CD4-positive, CD25-positive, alpha-beta regulatory T cell (primary cell): ENCODE results near the gene MTHFD2. TPM values are rescaled to one million over a fixed set of nuclear protein-coding genes. Genes with fewer than 3 reads are reported as not detected.
"Not testable (repeated sequence)": the region's sequence is repeated elsewhere in the genome, so short reads cannot be mapped to it uniquely, and the experiment has no call there.

Source experiments
- ATAC-seq, 2 donors: fragments of 150-1000 bp; cut with Tn5 transposase; one replicate each; pipeline ENCODE4 v1.10.0; 2021; ENCODE audit warnings: low read depth in 2 of 2, moderate number of reproducible peaks in 2 of 2, moderate library complexity in 1 of 2
- DNase-seq, 3 donors: peaks; one replicate each; pipeline versions ENCODE4 v3.0.0 to v3.0.0-alpha.2; 2012 to 2022; ENCODE audit warnings: mixed read lengths in 1 of 3
- H3K27ac ChIP-seq: one replicate; pipeline ENCODE4 v1.7.0; 2013; ENCODE audit warnings: mild to moderate bottlenecking, low read length; ENCODE audit not compliant: insufficient read depth, poor library complexity, severe bottlenecking
- H3K27me3 ChIP-seq: one replicate; pipeline ENCODE4 v1.7.0; 2013; ENCODE audit warnings: low read length; ENCODE audit not compliant: control insufficient read depth, insufficient read depth
- H3K36me3 ChIP-seq: one replicate; pipeline ENCODE4 v1.7.0; 2013; ENCODE audit warnings: mild to moderate bottlenecking, low read length, moderate library complexity; ENCODE audit not compliant: control insufficient read depth, insufficient read depth
- H3K4me1 ChIP-seq: 2 replicates; pipeline ENCODE4 v1.7.0; 2013; ENCODE audit warnings: mild to moderate bottlenecking, low read length; ENCODE audit not compliant: insufficient read depth, control insufficient read depth, poor library complexity, severe bottlenecking
- H3K4me3 ChIP-seq: one replicate; pipeline ENCODE4 v1.7.0; 2013; ENCODE audit warnings: low read depth, mild to moderate bottlenecking, low read length, moderate library complexity
- H3K9me3 ChIP-seq, 2 experiments: 1 replicate in 1 of 2; 2 replicates in 1 of 2; pipeline ENCODE4 v1.7.0; 2013; ENCODE audit warnings: low read length in 2 of 2, mild to moderate bottlenecking in 1 of 2, moderate library complexity in 1 of 2; ENCODE audit not compliant: control insufficient read depth in 2 of 2
- H3K27ac Mint-ChIP-seq, 3 donors: one replicate each; pipeline ENCODE4 v1.8.0; 2020 to 2022; ENCODE audit warnings: mild to moderate bottlenecking in 3 of 3, mixed read lengths in 3 of 3, moderate library complexity in 2 of 3
- H3K27me3 Mint-ChIP-seq: one replicate; pipeline ENCODE4 v1.8.0; 2022; ENCODE audit warnings: mild to moderate bottlenecking, mixed read lengths
- H3K36me3 Mint-ChIP-seq: one replicate; pipeline ENCODE4 v1.8.0; 2020; ENCODE audit warnings: mixed read lengths
- H3K4me1 Mint-ChIP-seq, 4 donors: one replicate each; pipeline ENCODE4 v1.8.0; 2020 to 2022; ENCODE audit warnings: mixed read lengths in 4 of 4, mild to moderate bottlenecking in 1 of 4
- H3K4me3 Mint-ChIP-seq, 4 donors: one replicate each; pipeline ENCODE4 v1.8.0; 2020 to 2022; ENCODE audit warnings: mild to moderate bottlenecking in 4 of 4, mixed read lengths in 4 of 4, moderate library complexity in 3 of 4
- H3K9me3 Mint-ChIP-seq, 7 donors: one replicate each; pipeline ENCODE4 v1.8.0; 2020 to 2022; ENCODE audit warnings: mixed read lengths in 7 of 7, mild to moderate bottlenecking in 3 of 7, moderate library complexity in 2 of 7
- polyA plus RNA-seq, 4 donors: library from polyadenylated mRNA; unstranded; fragments of 300-500 nt; fragmentation: Illumina TruSeq; gene quantifications; one replicate each; pipeline ENCODE4 v1.2.3, GENCODE V29; 2021
- total RNA-seq: library from RNA; stranded (reverse); gene quantifications from one replicate; pipeline ENCODE4 v1.2.3, GENCODE V29; 2022

Gene MTHFD2
- total and polyA plus RNA-seq, 5 donors from 2014 or later: 18.5 to 48.1 (median 28.0) TPM

- peaks cover 0 to 2% (median 0%) of the 10 kb centered on the region in 7 donors for H3K9me3 Mint-ChIP-seq
- H3K27ac Mint-ChIP-seq: peak overlapping the region in 1 of 3 donors; percentile 57
- H3K4me1 Mint-ChIP-seq: peaks cover 0 to 5% (median 1%) of the 10 kb centered on the region in 4 donors
- no peak for ATAC-seq
- no peak overlapping the region for H3K4me3 Mint-ChIP-seq
- Histone ChIP-seq H3K4me1 (no peaks in the 10 kb centered on the region), H3K4me3 (no peak overlapping the region), H3K36me3 (peaks cover 6% of the 10 kb centered on the region), H3K27ac (no peak overlapping the region), H3K27me3 (no peaks in the 10 kb centered on the region), H3K9me3 (no peaks in the 10 kb centered on the region)
- H3K36me3 Mint-ChIP-seq: peaks cover 6% of the 10 kb centered on the region
- DNase-seq: no peak
- no peaks in the 10 kb centered on the region for H3K27me3 Mint-ChIP-seq
Observed at GRCh38 chr2:74222300-74222650, 23.9 kb downstream of the MTHFD2 start.

- peaks cover 0 to 2% (median 0%) of the 10 kb centered on the region in 7 donors for H3K9me3 Mint-ChIP-seq
- peaks cover 16% of the 10 kb centered on the region for H3K36me3 Mint-ChIP-seq
- no peaks in the 10 kb centered on the region for H3K4me1 ChIP-seq
- no peak overlapping the region for H3K4me3 ChIP-seq
- ATAC-seq: no peak
- no peaks in the 10 kb centered on the region for H3K9me3 ChIP-seq
- no peaks in the 10 kb centered on the region for H3K36me3 ChIP-seq
- H3K4me3 Mint-ChIP-seq: no peak overlapping the region
- no peaks in the 10 kb centered on the region for H3K27me3 Mint-ChIP-seq
- no peak for DNase-seq
- H3K27me3 ChIP-seq: no peaks in the 10 kb centered on the region
- no peak overlapping the region for H3K27ac ChIP-seq
- H3K27ac Mint-ChIP-seq: peak overlapping the region in 1 of 3 donors; percentile 42
- H3K4me1 Mint-ChIP-seq: peaks cover 0 to 5% (median 2%) of the 10 kb centered on the region in 4 donors
Observed at GRCh38 chr2:74223941-74224770, 25.7 kb downstream of the MTHFD2 start.

- peaks cover 0 to 2% (median 0%) of the 10 kb centered on the region in 7 donors for H3K9me3 Mint-ChIP-seq
- H3K36me3 Mint-ChIP-seq: peaks cover 19% of the 10 kb centered on the region
- no peak for ATAC-seq
- no peaks in the 10 kb centered on the region for H3K27me3 Mint-ChIP-seq
- no peak overlapping the region for H3K4me3 Mint-ChIP-seq
- H3K27me3 ChIP-seq: no peaks in the 10 kb centered on the region
- DNase-seq: no peak
- no peaks in the 10 kb centered on the region for H3K36me3 ChIP-seq
- H3K4me1 Mint-ChIP-seq: peaks cover 0 to 2% (median under 1%) of the 10 kb centered on the region in 4 donors
- no peaks in the 10 kb centered on the region for H3K9me3 ChIP-seq
- no peaks in the 10 kb centered on the region for H3K4me1 ChIP-seq
- no peak overlapping the region for H3K27ac ChIP-seq
- H3K27ac Mint-ChIP-seq: peak overlapping the region in 1 of 3 donors; percentile 15
- no peak overlapping the region for H3K4me3 ChIP-seq
Observed at GRCh38 chr2:74225698-74226459, 27.5 kb downstream of the MTHFD2 start.

GRCh38 chr2:74226648-74227213 is 28.3 kb downstream of the MTHFD2 start:
- no peak overlapping the region for H3K4me3 Mint-ChIP-seq
- H3K4me1 Mint-ChIP-seq: peaks cover 0 to 2% (median under 1%) of the 10 kb centered on the region in 4 donors
- Histone ChIP-seq H3K36me3 (no peaks in the 10 kb centered on the region), H3K27me3 (no peaks in the 10 kb centered on the region), H3K4me1 (no peaks in the 10 kb centered on the region), H3K27ac (no peak overlapping the region), H3K9me3 (no peaks in the 10 kb centered on the region), H3K4me3 (no peak overlapping the region)
- no peak overlapping the region for H3K27ac Mint-ChIP-seq
- peaks cover 24% of the 10 kb centered on the region for H3K36me3 Mint-ChIP-seq
- no peaks in the 10 kb centered on the region for H3K27me3 Mint-ChIP-seq
- DNase-seq (no peak), ATAC-seq (no peak)
- H3K9me3 Mint-ChIP-seq: peaks cover 0 to 2% (median 0%) of the 10 kb centered on the region in 7 donors

GRCh38 chr2:74227646-74228045 is 29.2 kb downstream of the MTHFD2 start:
- Mint-ChIP-seq H3K27me3 (no peaks in the 10 kb centered on the region), H3K4me1 (peaks cover 0 to 2% (median under 1%) of the 10 kb centered on the region in 4 donors), H3K9me3 (peaks cover 0 to 2% (median 0%) of the 10 kb centered on the region in 7 donors), H3K4me3 (no peak overlapping the region), H3K36me3 (peaks cover 24% of the 10 kb centered on the region), H3K27ac (peak overlapping the region in 1 of 3 donors; percentile 5)
- Histone ChIP-seq H3K4me3 (no peak overlapping the region), H3K9me3 (no peaks in the 10 kb centered on the region), H3K36me3 (no peaks in the 10 kb centered on the region), H3K27me3 (no peaks in the 10 kb centered on the region), H3K27ac (no peak overlapping the region), H3K4me1 (no peaks in the 10 kb centered on the region)
- ATAC-seq (no peak), DNase-seq (no peak)

- Histone ChIP-seq H3K9me3 (no peaks in the 10 kb centered on the region), H3K4me1 (no peaks in the 10 kb centered on the region), H3K4me3 (no peak overlapping the region), H3K27me3 (no peaks in the 10 kb centered on the region), H3K27ac (no peak overlapping the region), H3K36me3 (no peaks in the 10 kb centered on the region)
- Mint-ChIP-seq H3K36me3 (peaks cover 27% of the 10 kb centered on the region), H3K9me3 (peaks cover 0 to 2% (median 0%) of the 10 kb centered on the region in 7 donors), H3K27me3 (no peaks in the 10 kb centered on the region), H3K4me1 (peaks cover 0 to 2% (median under 1%) of the 10 kb centered on the region in 4 donors), H3K4me3 (no peak overlapping the region), H3K27ac (peak overlapping the region in 1 of 3 donors; percentile 84)
- no peak for DNase-seq
- no peak for ATAC-seq
Observed at GRCh38 chr2:74228772-74229171, 30.4 kb downstream of the MTHFD2 start.

- H3K4me1 Mint-ChIP-seq, H3K27ac ChIP-seq, H3K27me3 ChIP-seq, H3K4me3 ChIP-seq, ATAC-seq, H3K9me3 ChIP-seq, H3K27ac Mint-ChIP-seq, H3K9me3 Mint-ChIP-seq, H3K36me3 ChIP-seq, H3K4me3 Mint-ChIP-seq, H3K27me3 Mint-ChIP-seq, DNase-seq, H3K4me1 ChIP-seq: not testable (repeated sequence)
- peaks cover 32% of the 10 kb centered on the region for H3K36me3 Mint-ChIP-seq
Observed at GRCh38 chr2:74229865-74230264, 31.4 kb downstream of the MTHFD2 start.
